C4-2B (cell line): ENCODE measurements around the gene RRP9.

Experiments used
- H3K27ac ChIP-seq: fragments of 450-650 bp; 2 replicates; pipeline ENCODE4 v1.5.1; 2017
- CTCF ChIP-seq: fragments of 450-650 bp; conservative IDR thresholded peaks from 2 replicates; pipeline ENCODE4 v1.5.1; 2017; ENCODE audit warnings: mild to moderate bottlenecking
- ZFX ChIP-seq: fragments of 450-650 bp; IDR thresholded peaks from 2 replicates; pipeline ENCODE4 v1.6.1; 2017

Gene RRP9, protein sequence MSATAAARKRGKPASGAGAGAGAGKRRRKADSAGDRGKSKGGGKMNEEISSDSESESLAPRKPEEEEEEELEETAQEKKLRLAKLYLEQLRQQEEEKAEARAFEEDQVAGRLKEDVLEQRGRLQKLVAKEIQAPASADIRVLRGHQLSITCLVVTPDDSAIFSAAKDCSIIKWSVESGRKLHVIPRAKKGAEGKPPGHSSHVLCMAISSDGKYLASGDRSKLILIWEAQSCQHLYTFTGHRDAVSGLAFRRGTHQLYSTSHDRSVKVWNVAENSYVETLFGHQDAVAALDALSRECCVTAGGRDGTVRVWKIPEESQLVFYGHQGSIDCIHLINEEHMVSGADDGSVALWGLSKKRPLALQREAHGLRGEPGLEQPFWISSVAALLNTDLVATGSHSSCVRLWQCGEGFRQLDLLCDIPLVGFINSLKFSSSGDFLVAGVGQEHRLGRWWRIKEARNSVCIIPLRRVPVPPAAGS

DNA sequence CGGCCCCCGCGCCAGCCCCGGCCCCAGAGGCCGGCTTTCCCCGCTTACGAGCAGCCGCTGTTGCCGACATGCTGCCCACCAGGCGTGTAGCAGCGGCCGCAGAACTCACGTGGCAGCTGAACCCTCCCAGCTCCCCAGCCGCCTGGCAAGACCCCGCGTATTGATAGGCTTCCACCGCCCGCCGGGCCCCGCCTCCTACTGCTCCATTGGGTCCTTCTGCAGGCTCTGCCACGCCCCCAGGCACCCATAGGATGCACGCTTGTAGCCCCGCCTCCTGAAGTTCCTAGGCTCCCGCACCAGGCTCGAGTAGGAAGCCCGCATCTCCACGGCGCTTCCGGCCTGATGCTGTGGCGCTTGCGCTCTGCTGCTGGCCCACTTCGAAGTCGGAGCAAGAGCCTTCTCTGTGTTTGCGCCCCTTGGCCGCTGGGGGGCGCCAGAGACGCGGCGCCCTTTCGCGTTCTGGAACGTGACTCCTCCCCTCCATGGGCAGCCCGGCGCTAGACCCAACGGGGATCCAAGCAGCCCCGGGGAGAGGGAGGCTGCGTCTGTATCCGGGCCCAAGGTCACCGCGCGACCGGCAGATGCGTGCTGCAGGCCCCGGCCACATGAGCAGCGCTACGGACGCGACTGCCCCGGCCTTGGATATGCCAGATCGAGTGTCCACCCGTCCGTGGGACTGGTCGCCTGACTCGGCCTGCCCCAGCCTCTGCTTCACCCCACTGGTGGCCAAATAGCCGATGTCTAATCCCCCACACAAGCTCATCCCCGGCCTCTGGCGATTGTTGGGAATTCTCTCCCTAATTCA, at the start of gene RRP9, which contains the start of gene PARP3:
Gene RRP9, minus strand, starts transcription at position 107 of the 805 bp plus-strand sequence. Its CDS starts 37 bp downstream, at position 70.
Gene PARP3, plus strand, starts transcription at position 566 of the 805 bp plus-strand sequence. CDS start 993 bp downstream, outside the sequence.
- TF ChIP-seq ZFX (peak; percentile 54; the same call in 1 of the 2 replicates), CTCF (peak; percentile 99)
- H3K27ac ChIP-seq, result peak within 1 kb of the TSS; percentile 81

- H3K27ac ChIP-seq, result peak overlapping the region; percentile 23; the same call in 1 of the 2 replicates
These were observed 48.8 kb upstream of the RRP9 start for GRCh38 chr3:51990501-51990971.

- H3K27ac ChIP-seq, result no peak overlapping the region
- no peak for TF ChIP-seq ZFX
- TF ChIP-seq CTCF, result no peak
These were observed 46.8 kb upstream of the RRP9 start for GRCh38 chr3:51988286-51989146.

DNA sequence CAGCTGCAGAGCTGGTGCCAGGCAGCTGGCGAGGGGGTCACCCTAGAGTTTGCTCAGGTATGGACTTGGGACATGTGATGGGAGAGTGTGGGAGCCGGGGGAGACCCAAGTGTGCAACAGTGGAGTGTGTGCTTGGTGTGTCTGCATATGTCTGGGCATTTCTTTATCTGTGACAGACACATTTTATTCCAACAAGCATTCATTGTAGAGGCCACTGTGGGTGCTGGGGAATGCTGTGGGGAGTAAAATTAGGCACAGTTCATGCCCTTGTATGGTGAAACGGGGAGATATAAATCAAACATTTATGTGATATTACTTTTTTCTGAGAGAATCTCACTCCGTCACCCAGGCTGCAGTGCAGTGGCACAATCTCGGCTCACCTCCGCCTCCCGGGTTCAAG, 45.9 kb upstream of the RRP9 start:
- no peak overlapping the region for H3K27ac ChIP-seq
- no peak for TF ChIP-seq CTCF
- TF ChIP-seq ZFX, result no peak

GRCh38 chr3:51986010-51986947, 44.6 kb upstream of the RRP9 start:
- no peak overlapping the region for H3K27ac ChIP-seq
- TF ChIP-seq CTCF, result no peak
- no peak for TF ChIP-seq ZFX

GRCh38 chr3:51985063-51985462, 43.4 kb upstream of the RRP9 start:
- H3K27ac ChIP-seq, result no peak overlapping the region
- TF ChIP-seq ZFX (no peak), CTCF (no peak)
